Measurements from ENCODE around the gene PIK3CD. TPM values are rescaled to one million over a fixed set of nuclear protein-coding genes. Genes with fewer than 3 reads are reported as not detected.

The PIK3CD gene
- total and polyA plus RNA-seq, 2 donors (not counting 3 experiments of a cell fraction or from before 2014, with no cell fraction given): 3.5 to 5.2 TPM

- H3K79me2 ChIP-seq (ENCODE audit: control insufficient read depth, insufficient read depth, low read length): no peaks in the 10 kb centered on the region
Measured at GRCh38 chr1:9733160-9733789, 81.7 kb downstream of the PIK3CD start.

GRCh38 chr1:9735800-9736199 is 84.3 kb downstream of the PIK3CD start:
- H3K79me2 ChIP-seq (ENCODE audit: control insufficient read depth, insufficient read depth, low read length): no peaks in the 10 kb centered on the region
- no peaks in the 10 kb centered on the region for H4K20me1 ChIP-seq (replicated peaks; ENCODE audit: control insufficient read depth, extremely low read depth, insufficient read depth, low read length)
- H3K4me1 ChIP-seq (ENCODE audit: control insufficient read depth, extremely low read depth, insufficient read depth, low read length): no peaks in the 10 kb centered on the region
- no peaks in the 10 kb centered on the region for H3K27me3 ChIP-seq (ENCODE audit: control insufficient read depth in 2 of 2, insufficient read depth in 2 of 2, low read length in 2 of 2)
- FAIRE-seq: no peak
- no peak overlapping the region for H3K9ac ChIP-seq (replicated peaks; ENCODE audit: extremely low read depth, insufficient read depth, low read length)
- no peaks in the 10 kb centered on the region for H3K9me3 ChIP-seq (replicated peaks; ENCODE audit: control insufficient read depth, insufficient read depth, low read length)
- dilution Hi-C loops (cut with MboI; ENCODE audit: extremely low pct_ligation_motif_present, low sequenced_read_pairs) (no loop called here), intact Hi-C loops (cut with micrococcal nuclease) (no loop called here)
- CTCF ChIA-PET: no interaction called here
- no peak for TF ChIP-seq JUN (IDR thresholded peaks at IDR 0.05; ENCODE audit: borderline replicate concordance, insufficient read depth, insufficient read length, low read depth)
- no peak for TF ChIP-seq MYC (IDR thresholded peaks at IDR 0.05; ENCODE audit: low read depth, low read length)
- TF ChIP-seq MAX (IDR thresholded peaks at IDR 0.05; ENCODE audit: insufficient read depth, insufficient read length): no peak
- TF ChIP-seq POLR2AphosphoS5 (IDR thresholded peaks at IDR 0.05; ENCODE audit: insufficient read depth, low read depth, low read length): no peak
- TF ChIP-seq FOS (IDR thresholded peaks at IDR 0.05; ENCODE audit: borderline replicate concordance, insufficient read depth, low read length): no peak
- TF ChIP-seq CTCF (IDR thresholded peaks at IDR 0.05; ENCODE audit: extremely low read depth in 1 of 2, insufficient read depth in 1 of 2, low read depth in 1 of 2, low read length in 2 of 2): no peak
- no peak for TF ChIP-seq POLR2A (IDR thresholded peaks at IDR 0.05; ENCODE audit: low read depth, low read length)
- no peak for TF ChIP-seq GATA2 (IDR thresholded peaks at IDR 0.05; ENCODE audit: insufficient read depth, insufficient read length, low read depth, low read length)
- TF ChIP-seq EZH2 (IDR thresholded peaks at IDR 0.05; ENCODE audit: borderline replicate concordance, low read depth, low read length, severe bottlenecking): no peak
- H3K27ac ChIP-seq (ENCODE audit: insufficient read depth, low read depth, low read length): no peak overlapping the region
- POLR2A ChIA-PET: no interaction called here
- H3K9me1 ChIP-seq (replicated peaks; ENCODE audit: control insufficient read depth, extremely low read depth, insufficient read depth, low read length): no peaks in the 10 kb centered on the region
- no peak overlapping the region for H2AFZ ChIP-seq (ENCODE audit: low read depth, low read length)
- H3K4me3 ChIP-seq (replicated peaks in 1 of 3; ENCODE audit: insufficient read depth in 1 of 3, low read depth in 1 of 3, low read length in 3 of 3): no peak overlapping the region
- no peak for DNase-seq (ENCODE audit: low read depth, low spot score)
- no TSS peak for BruUV-seq (replicated peaks)
- H3K4me2 ChIP-seq (ENCODE audit: insufficient read depth, low read length): no peak overlapping the region
- peaks cover 12 to 55% of the 10 kb centered on the region in 2 experiments for H3K36me3 ChIP-seq (ENCODE audit: control insufficient read depth in 2 of 2, extremely low read depth in 1 of 2, insufficient read depth in 2 of 2, low read length in 2 of 2)

More at GRCh38 chr1:9733160-9733789, 81.7 kb downstream of the PIK3CD start:
- H3K9ac ChIP-seq (replicated peaks; ENCODE audit: extremely low read depth, insufficient read depth, low read length): no peak overlapping the region
- intact Hi-C loops (cut with micrococcal nuclease): no loop called here
- POLR2A ChIA-PET: no interaction called here
- H3K4me2 ChIP-seq (ENCODE audit: insufficient read depth, low read length): no peak overlapping the region
- CTCF ChIA-PET: interaction anchor here (0.8 kb wide), 1 partner anchor 9 kb away, joined by 3 read pairs; no protein-coding TSS in a partner anchor
- no peaks in the 10 kb centered on the region for H4K20me1 ChIP-seq (replicated peaks; ENCODE audit: control insufficient read depth, extremely low read depth, insufficient read depth, low read length)
- no peak overlapping the region for H2AFZ ChIP-seq (ENCODE audit: low read depth, low read length)
- no peaks in the 10 kb centered on the region for H3K9me3 ChIP-seq (replicated peaks; ENCODE audit: control insufficient read depth, insufficient read depth, low read length)
- no TSS peak for BruUV-seq (replicated peaks)
- H3K36me3 ChIP-seq (ENCODE audit: control insufficient read depth in 2 of 2, extremely low read depth in 1 of 2, insufficient read depth in 2 of 2, low read length in 2 of 2): peaks cover 9 to 56% of the 10 kb centered on the region in 2 experiments
- H3K27me3 ChIP-seq (ENCODE audit: control insufficient read depth in 2 of 2, insufficient read depth in 2 of 2, low read length in 2 of 2): no peaks in the 10 kb centered on the region
- H3K4me3 ChIP-seq (replicated peaks in 1 of 3; ENCODE audit: insufficient read depth in 1 of 3, low read depth in 1 of 3, low read length in 3 of 3): no peak overlapping the region
- FAIRE-seq: no peak
- no peaks in the 10 kb centered on the region for H3K9me1 ChIP-seq (replicated peaks; ENCODE audit: control insufficient read depth, extremely low read depth, insufficient read depth, low read length)
- H3K4me1 ChIP-seq (ENCODE audit: control insufficient read depth, extremely low read depth, insufficient read depth, low read length): no peaks in the 10 kb centered on the region
- no peak for DNase-seq (ENCODE audit: low read depth, low spot score)
- TF ChIP-seq EZH2 (IDR thresholded peaks at IDR 0.05; ENCODE audit: borderline replicate concordance, low read depth, low read length, severe bottlenecking) (no peak), MYC (IDR thresholded peaks at IDR 0.05; ENCODE audit: low read depth, low read length) (no peak)
- dilution Hi-C loops (cut with MboI; ENCODE audit: extremely low pct_ligation_motif_present, low sequenced_read_pairs): no loop called here
- no peak overlapping the region for H3K27ac ChIP-seq (ENCODE audit: insufficient read depth, low read depth, low read length)
